Mucosa of rectum (tissue), 2 donors: ENCODE data around the gene SLC34A3.

Experiments
- H3K27ac ChIP-seq, 2 donors: one replicate each; pipeline ENCODE4 v1.7.0; 2013; ENCODE audit warnings: inconsistent platforms in 2 of 2, low read depth in 2 of 2, low read length in 2 of 2
- H3K27me3 ChIP-seq, 2 donors: one replicate each; pipeline ENCODE4 v1.7.0; 2013; ENCODE audit warnings: low read length in 2 of 2; ENCODE audit not compliant: control insufficient read depth in 2 of 2, insufficient read depth in 2 of 2
- H3K36me3 ChIP-seq, 2 donors: one replicate each; pipeline ENCODE4 v1.7.0; 2013; ENCODE audit warnings: low read length in 2 of 2; ENCODE audit not compliant: control insufficient read depth in 2 of 2, insufficient read depth in 2 of 2
- H3K4me1 ChIP-seq, 2 donors: one replicate each; pipeline ENCODE4 v1.7.0; 2013; ENCODE audit warnings: low read length in 2 of 2, mild to moderate bottlenecking in 1 of 2; ENCODE audit not compliant: control insufficient read depth in 2 of 2, insufficient read depth in 2 of 2
- H3K4me3 ChIP-seq, 2 donors: one replicate each; pipeline ENCODE4 v1.7.0; 2013; ENCODE audit warnings: low read length in 2 of 2
- H3K9ac ChIP-seq, 2 donors: one replicate each; pipeline ENCODE4 v1.7.0; 2013; ENCODE audit warnings: low read length in 2 of 2, low read depth in 1 of 2, mild to moderate bottlenecking in 1 of 2
- H3K9me3 ChIP-seq, 2 donors: one replicate each; pipeline ENCODE4 v1.7.0; 2013; ENCODE audit warnings: low read length in 2 of 2; ENCODE audit not compliant: control insufficient read depth in 2 of 2
- donor health status: healthy.
- donor health status: Normal muscosa, but diverticular disease.

The SLC34A3 gene

GRCh38 chr9:137223078-137223970 lies 7.4 kb upstream of the SLC34A3 start:
- Histone ChIP-seq H3K27ac (peak overlapping the region; percentile 88 to 89), H3K4me3 (peak overlapping the region; percentile 81 to 88), H3K9ac (peak overlapping the region; percentile 87 to 93), H3K27me3 (peaks cover 0 to 2% of the 10 kb centered on the region in 2 donors), H3K36me3 (no peaks in the 10 kb centered on the region), H3K9me3 (no peaks in the 10 kb centered on the region), H3K4me1 (peaks cover 32 to 35% of the 10 kb centered on the region in 2 donors)

DNA sequence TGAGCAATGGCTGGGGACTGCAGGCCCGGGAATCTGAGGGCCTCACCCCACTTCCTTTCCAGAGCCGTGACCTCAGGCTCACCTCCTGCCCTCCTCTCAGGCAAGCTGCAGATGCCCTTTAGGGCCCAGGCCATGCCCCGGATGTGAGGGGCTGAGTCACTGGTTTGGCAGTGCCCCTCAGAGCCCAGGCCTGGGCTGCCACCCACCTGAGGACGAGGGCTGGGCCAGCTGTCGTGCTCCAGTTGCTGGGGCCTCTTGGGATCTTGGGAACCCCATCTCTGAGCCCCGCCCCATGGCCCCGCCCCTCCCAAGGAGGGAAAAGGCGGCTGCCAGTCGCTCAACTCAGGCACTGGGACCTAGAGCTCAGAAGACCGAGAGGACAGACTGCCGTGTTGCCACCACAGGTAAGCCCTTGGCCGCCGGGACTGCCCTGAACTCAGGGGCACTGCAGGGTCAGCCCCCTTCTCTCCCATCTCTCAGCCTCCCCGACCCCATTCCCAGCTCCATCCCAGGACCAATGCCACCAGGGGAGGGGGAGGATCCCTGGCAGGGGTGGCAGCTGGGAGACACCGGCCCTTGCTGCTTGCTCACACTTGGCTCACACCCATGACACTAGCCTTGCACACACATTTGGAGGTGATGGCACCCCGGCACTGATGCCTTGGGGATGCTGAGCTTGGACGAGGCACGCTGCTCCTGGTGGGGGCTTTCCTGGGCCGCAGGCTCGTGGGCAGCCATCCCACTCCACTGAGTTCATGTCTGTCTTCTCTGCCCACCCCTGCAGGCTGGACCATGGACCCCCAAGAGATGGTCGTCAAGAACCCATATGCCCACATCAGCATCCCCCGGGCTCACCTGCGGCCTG lies 5.6 kb upstream of the SLC34A3 start, which contains the start of gene CYSRT1:
CYSRT1 (plus strand) TSS at position 345 of the 865 bp plus-strand sequence; CDS start at position 793, 448 bp downstream.
- Histone ChIP-seq H3K4me3 (peak within 1 kb of the TSS; percentile 81 to 88), H3K36me3 (no peaks in the 10 kb centered on the region), H3K9me3 (no peaks in the 10 kb centered on the region), H3K27me3 (peaks cover 4 to 15% of the 10 kb centered on the region in 2 donors), H3K27ac (peak within 1 kb of the TSS in 1 of 2 donors; percentile 88), H3K4me1 (peaks cover 31 to 41% of the 10 kb centered on the region in 2 donors), H3K9ac (peak within 1 kb of the TSS; percentile 87 to 93)

DNA sequence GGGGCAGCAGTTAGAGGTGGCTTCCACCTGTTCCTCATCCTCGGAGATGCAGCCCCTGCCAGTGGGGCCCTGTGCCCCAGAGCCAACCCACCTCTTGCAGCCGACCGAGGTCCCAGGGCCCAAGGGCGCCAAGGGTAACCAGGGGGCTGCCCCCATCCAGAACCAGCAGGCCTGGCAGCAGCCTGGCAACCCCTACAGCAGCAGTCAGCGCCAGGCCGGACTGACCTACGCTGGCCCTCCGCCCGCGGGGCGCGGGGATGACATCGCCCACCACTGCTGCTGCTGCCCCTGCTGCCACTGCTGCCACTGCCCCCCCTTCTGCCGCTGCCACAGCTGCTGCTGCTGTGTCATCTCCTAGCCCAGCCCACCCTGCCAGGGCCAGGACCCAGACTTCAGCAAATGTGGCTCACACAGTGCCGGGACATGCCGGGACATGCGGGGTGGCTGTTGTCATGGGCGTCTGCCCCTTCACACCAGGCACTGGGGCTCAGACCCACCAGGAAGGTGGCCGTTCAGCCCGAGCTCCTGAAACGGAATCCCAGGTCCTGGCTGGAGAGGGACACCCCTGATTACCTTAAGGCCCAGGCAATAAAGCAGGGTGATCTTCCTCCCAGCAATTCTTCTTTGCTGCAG lies 4.9 kb upstream of the SLC34A3 start:
- Histone ChIP-seq H3K36me3 (no peaks in the 10 kb centered on the region), H3K9me3 (no peaks in the 10 kb centered on the region), H3K4me1 (peaks cover 31 to 45% of the 10 kb centered on the region in 2 donors), H3K4me3 (no peak overlapping the region), H3K9ac (no peak overlapping the region), H3K27me3 (peaks cover 4 to 18% of the 10 kb centered on the region in 2 donors), H3K27ac (no peak overlapping the region)

- Histone ChIP-seq H3K4me1 (peaks cover 29 to 45% of the 10 kb centered on the region in 2 donors), H3K27me3 (peaks cover 6 to 20% of the 10 kb centered on the region in 2 donors), H3K27ac (no peak overlapping the region), H3K4me3 (no peak overlapping the region), H3K9me3 (no peaks in the 10 kb centered on the region), H3K36me3 (no peaks in the 10 kb centered on the region), H3K9ac (peak overlapping the region in 1 of 2 donors; percentile 4)
Measured at GRCh38 chr9:137226338-137227053, 4.2 kb upstream of the SLC34A3 start.

- peak within 1 kb of the TSS in 1 of 2 donors; percentile 0 for H3K4me3 ChIP-seq
- no peak within 1 kb of the TSS for H3K27ac ChIP-seq
- no peaks in the 10 kb centered on the region for H3K9me3 ChIP-seq
- peak within 1 kb of the TSS in 1 of 2 donors; percentile 4 for H3K9ac ChIP-seq
- H3K27me3 ChIP-seq: peaks cover 6 to 27% of the 10 kb centered on the region in 2 donors
- H3K36me3 ChIP-seq: no peaks in the 10 kb centered on the region
- H3K4me1 ChIP-seq: peaks cover 32 to 48% of the 10 kb centered on the region in 2 donors
Measured at GRCh38 chr9:137227054-137227852, 3.4 kb upstream of the SLC34A3 start, which contains the start of gene RNF224. TSS of gene RNF224 (plus strand) at chr9:137227502. CDS start at chr9:137228336, 834 bp downstream.

DNA sequence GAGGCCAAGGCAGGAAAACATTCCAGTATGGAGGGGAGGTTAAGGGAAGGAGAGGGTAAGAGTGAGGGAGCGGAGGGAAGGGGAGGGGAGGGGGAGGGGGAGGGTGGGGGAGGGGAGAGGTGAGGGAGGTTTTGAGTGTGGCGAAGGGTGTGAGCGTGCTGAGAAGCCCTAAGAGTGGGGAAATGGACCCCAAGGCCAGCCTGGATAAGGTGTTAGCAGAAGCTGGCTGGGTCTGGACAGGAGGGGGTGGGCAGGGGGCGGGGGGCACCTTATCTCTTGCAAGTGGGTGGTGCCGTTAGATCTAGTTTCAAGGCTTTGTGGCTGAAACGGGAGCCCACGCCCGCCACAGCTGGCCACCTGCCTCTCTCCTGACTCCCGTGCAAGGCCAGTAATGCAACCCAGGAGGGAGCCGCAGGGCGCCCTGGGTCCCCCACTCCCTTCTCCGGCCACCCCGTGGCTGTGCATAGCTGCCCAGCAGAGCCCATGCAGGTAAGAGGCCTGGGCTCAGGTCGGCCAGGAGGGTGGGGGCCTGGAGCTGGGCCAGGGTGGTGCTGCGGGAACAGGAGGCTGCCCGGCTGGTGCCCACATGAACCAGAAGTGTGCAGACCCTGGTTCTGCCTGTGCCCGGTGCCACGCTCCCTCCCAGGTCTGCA lies 2.7 kb upstream of the SLC34A3 start:
- no peak overlapping the region for H3K9ac ChIP-seq
- H3K36me3 ChIP-seq: no peaks in the 10 kb centered on the region
- peaks cover 27 to 47% of the 10 kb centered on the region in 2 donors for H3K4me1 ChIP-seq
- H3K9me3 ChIP-seq: no peaks in the 10 kb centered on the region
- H3K4me3 ChIP-seq: no peak overlapping the region
- H3K27me3 ChIP-seq: peaks cover 6 to 33% of the 10 kb centered on the region in 2 donors
- no peak overlapping the region for H3K27ac ChIP-seq

DNA sequence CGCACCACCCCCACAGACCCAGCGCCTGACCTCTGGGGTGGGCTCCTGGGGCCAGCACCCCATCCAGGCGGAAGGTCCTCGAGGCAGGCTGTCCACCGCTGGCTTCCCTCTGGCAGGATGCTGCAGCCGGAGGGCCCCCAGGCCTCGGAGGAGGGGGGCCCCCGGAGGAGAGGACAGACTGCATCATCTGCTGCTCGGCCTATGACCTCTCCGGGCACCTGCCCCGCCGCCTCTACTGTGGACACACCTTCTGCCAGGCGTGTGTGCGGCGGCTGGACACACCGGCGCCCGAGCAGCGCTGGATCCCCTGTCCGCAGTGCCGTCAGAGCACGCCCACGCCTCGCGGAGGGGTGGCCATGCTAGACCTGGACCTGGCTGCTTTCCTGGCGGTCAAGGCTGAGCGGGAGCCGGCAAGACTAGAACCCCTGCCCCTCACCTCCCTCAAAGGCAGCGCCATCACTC lies 2.2 kb upstream of the SLC34A3 start:
- Histone ChIP-seq H3K27me3 (peaks cover 10 to 37% of the 10 kb centered on the region in 2 donors), H3K4me1 (peaks cover 25 to 46% of the 10 kb centered on the region in 2 donors), H3K4me3 (no peak overlapping the region)

GRCh38 chr9:137228968-137229896 lies 1.5 kb upstream of the SLC34A3 start:
- H3K4me1 ChIP-seq: peaks cover 22 to 39% of the 10 kb centered on the region in 2 donors
- no peak overlapping the region for H3K4me3 ChIP-seq
- H3K9ac ChIP-seq: no peak overlapping the region
- H3K27me3 ChIP-seq: peaks cover 10 to 39% of the 10 kb centered on the region in 2 donors
- H3K9me3 ChIP-seq: no peaks in the 10 kb centered on the region
- H3K27ac ChIP-seq: no peak overlapping the region
- H3K36me3 ChIP-seq: no peaks in the 10 kb centered on the region

More for the DNA sequence above, 2.2 kb upstream of the SLC34A3 start:
- H3K9ac ChIP-seq: no peak overlapping the region
- no peak overlapping the region for H3K27ac ChIP-seq
- no peaks in the 10 kb centered on the region for H3K36me3 ChIP-seq
- H3K9me3 ChIP-seq: no peaks in the 10 kb centered on the region
